Osteoblast (primary cell): ENCODE data around the gene ELL2. TPM values are rescaled to one million over a fixed set of nuclear protein-coding genes. Genes with fewer than 3 reads are reported as not detected.
A peak's percentile ranks its signal among the peaks of the same experiment; 100 is the strongest.

Experiments used
- DNase-seq: peaks from one replicate; pipeline ENCODE4 v3.0.0; 2011; ENCODE audit warnings: low spot score, mixed read lengths; ENCODE audit not compliant: insufficient read length; ENCODE audit errors: missing footprints
- H2AFZ ChIP-seq: 2 replicates; pipeline ENCODE4 v1.6.0; 2011; ENCODE audit warnings: mild to moderate bottlenecking, low read length
- H3K27ac ChIP-seq: 2 replicates; pipeline ENCODE4 v1.5.1; 2011; ENCODE audit warnings: mild to moderate bottlenecking, low read depth, low read length, moderate library complexity
- H3K27me3 ChIP-seq: 2 replicates; pipeline ENCODE4 v1.6.0; 2012; ENCODE audit warnings: mild to moderate bottlenecking, control low read depth, inconsistent platforms, low read length, moderate library complexity; ENCODE audit not compliant: insufficient read depth
- H3K36me3 ChIP-seq: 2 replicates; pipeline ENCODE4 v1.5.1; 2011; ENCODE audit warnings: mild to moderate bottlenecking, low read length, control low read depth, moderate library complexity; ENCODE audit not compliant: insufficient read depth
- H3K4me1 ChIP-seq: 2 replicates; pipeline ENCODE4 v1.5.1; 2011; ENCODE audit warnings: mild to moderate bottlenecking, low read length, control low read depth, moderate library complexity; ENCODE audit not compliant: insufficient read depth
- H3K4me2 ChIP-seq: 2 replicates; pipeline ENCODE4 v1.6.0; 2011; ENCODE audit warnings: mild to moderate bottlenecking, low read length; ENCODE audit not compliant: insufficient read depth
- H3K4me3 ChIP-seq: fragments of 200-600 bp; sonication (generic); 3 replicates; pipeline ENCODE4 v1.5.1; 2012; ENCODE audit warnings: mild to moderate bottlenecking, low read length, inconsistent platforms; ENCODE audit not compliant: insufficient read depth
- H3K79me2 ChIP-seq: 2 replicates; pipeline ENCODE4 v1.6.0; 2012; ENCODE audit warnings: mild to moderate bottlenecking, low read length, control low read depth, inconsistent platforms; ENCODE audit not compliant: insufficient read depth
- H3K9me3 ChIP-seq: 2 replicates; pipeline ENCODE4 v1.5.1; 2011; ENCODE audit warnings: low read depth, low read length, control low read depth
- H4K20me1 ChIP-seq: 2 replicates; pipeline ENCODE4 v1.6.0; 2012; ENCODE audit warnings: mild to moderate bottlenecking, low read length, control low read depth; ENCODE audit not compliant: insufficient read depth
- total RNA-seq: library from RNA; depleted of rRNA; stranded (reverse); fragments of >200 nt; gene quantifications from 2 replicates; pipeline ENCODE4 v1.2.3, GENCODE V29; 2012
- TF ChIP-seq, protein P1 (sequence below): IDR thresholded peaks from 2 replicates; pipeline ENCODE4 v1.5.1; 2011; ENCODE audit warnings: mild to moderate bottlenecking, low read depth, low read length, moderate library complexity; ENCODE audit errors: extremely low read depth

The ELL2 gene
- total RNA-seq: 113 and 123 TPM in 2 replicates

DNA sequence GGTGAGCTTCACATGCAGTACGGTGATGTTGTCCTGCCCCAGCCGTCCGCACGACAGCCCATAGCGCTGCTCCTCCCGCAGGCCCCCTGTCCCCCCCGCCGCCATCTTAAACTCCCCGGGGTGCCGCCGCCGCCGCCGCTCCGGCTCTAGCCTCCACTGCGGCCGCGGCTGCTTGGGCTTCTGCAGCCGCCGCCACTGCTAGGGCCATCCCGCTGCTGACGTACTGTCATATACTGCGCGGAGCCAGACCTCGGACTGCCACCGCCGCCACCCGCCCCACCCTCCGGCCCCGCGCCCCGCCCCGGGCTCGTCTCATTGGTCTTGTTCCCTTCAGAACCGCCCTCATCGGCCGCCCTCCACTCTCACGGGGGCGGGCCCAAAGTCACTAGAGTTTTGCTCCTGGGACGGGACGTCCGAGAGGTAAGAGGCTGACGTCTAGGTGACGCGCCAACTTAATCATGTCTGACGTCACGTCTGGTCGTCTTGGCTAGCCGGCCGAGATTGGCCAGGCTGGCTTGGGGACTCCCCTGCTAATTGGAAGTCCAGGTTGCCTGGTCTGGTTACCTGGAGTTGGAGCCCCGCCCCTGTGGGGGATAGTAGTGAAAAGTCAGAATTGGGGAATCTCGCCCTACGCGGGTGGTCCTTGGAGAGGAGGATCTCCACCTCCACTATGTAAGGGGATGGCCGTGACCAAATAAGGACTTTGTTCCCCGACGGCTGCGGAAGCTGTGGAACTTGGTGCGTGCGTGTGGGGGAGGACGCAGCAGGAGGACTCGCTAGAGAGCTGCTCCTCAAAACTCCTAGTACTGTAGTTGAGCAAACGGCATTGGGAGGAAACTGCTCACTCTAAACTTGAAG lies at the start of gene ELL2:
ELL2 (minus strand) TSS at position 235 of the 858 bp plus-strand sequence; CDS start at position 105, 130 bp downstream.
- peak; percentile 97 for DNase-seq
- H3K79me2 ChIP-seq: peaks cover 47% of the 10 kb centered on the region
- H3K27me3 ChIP-seq: no peaks in the 10 kb centered on the region
- H2AFZ ChIP-seq: peak within 1 kb of the TSS; percentile 58
- no peaks in the 10 kb centered on the region for H3K9me3 ChIP-seq
- peak within 1 kb of the TSS; percentile 94 for H3K4me3 ChIP-seq
- H3K36me3 ChIP-seq: peaks cover 5% of the 10 kb centered on the region
- H4K20me1 ChIP-seq: peaks cover 41% of the 10 kb centered on the region
- peak within 1 kb of the TSS; percentile 96 for H3K27ac ChIP-seq
- TF ChIP-seq, protein P1, sequence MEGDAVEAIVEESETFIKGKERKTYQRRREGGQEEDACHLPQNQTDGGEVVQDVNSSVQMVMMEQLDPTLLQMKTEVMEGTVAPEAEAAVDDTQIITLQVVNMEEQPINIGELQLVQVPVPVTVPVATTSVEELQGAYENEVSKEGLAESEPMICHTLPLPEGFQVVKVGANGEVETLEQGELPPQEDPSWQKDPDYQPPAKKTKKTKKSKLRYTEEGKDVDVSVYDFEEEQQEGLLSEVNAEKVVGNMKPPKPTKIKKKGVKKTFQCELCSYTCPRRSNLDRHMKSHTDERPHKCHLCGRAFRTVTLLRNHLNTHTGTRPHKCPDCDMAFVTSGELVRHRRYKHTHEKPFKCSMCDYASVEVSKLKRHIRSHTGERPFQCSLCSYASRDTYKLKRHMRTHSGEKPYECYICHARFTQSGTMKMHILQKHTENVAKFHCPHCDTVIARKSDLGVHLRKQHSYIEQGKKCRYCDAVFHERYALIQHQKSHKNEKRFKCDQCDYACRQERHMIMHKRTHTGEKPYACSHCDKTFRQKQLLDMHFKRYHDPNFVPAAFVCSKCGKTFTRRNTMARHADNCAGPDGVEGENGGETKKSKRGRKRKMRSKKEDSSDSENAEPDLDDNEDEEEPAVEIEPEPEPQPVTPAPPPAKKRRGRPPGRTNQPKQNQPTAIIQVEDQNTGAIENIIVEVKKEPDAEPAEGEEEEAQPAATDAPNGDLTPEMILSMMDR: no peak
- H3K4me1 ChIP-seq: peaks cover 28% of the 10 kb centered on the region
- peak within 1 kb of the TSS; percentile 93 for H3K4me2 ChIP-seq

DNA sequence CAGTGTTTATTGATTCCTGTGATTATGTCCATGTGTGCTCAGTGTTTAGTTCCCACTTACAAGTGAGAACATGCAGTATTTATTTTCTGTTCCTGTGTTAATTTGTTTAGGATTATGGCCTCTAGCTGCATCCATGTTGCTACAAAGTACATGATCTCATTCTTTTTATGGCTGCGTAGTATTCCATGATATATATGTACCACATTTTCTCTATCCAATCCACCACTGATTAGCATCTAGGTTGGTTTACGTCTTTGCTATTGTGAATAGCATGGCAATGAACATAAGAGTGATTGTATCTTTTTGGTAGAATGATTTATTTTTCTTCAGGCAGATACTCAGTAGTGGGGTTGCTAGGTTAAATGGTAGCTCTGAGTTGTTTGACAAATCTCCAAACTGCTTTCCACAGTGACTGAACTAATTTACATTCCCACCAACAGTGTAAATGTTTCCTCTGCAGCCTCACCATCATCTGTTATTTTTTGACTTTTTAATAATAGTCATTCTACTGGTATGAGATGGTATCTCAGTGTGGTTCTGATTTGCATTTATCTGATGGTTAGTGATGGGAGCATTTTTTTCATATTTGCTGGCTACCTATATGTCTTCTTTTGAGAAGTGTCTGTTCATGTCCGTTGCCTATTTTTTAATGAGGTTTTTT lies 47.5 kb upstream of the ELL2 start:
- H3K4me3 ChIP-seq: no peak overlapping the region
- no peaks in the 10 kb centered on the region for H3K79me2 ChIP-seq
- H3K27ac ChIP-seq: no peak overlapping the region
- H3K4me1 ChIP-seq: no peaks in the 10 kb centered on the region
- TF ChIP-seq, protein P1: no peak
- no peak for DNase-seq
- no peaks in the 10 kb centered on the region for H3K27me3 ChIP-seq
- H4K20me1 ChIP-seq: no peaks in the 10 kb centered on the region
- no peaks in the 10 kb centered on the region for H3K36me3 ChIP-seq
- no peak overlapping the region for H3K4me2 ChIP-seq
- no peak overlapping the region for H2AFZ ChIP-seq
- peaks cover 2% of the 10 kb centered on the region for H3K9me3 ChIP-seq

DNA sequence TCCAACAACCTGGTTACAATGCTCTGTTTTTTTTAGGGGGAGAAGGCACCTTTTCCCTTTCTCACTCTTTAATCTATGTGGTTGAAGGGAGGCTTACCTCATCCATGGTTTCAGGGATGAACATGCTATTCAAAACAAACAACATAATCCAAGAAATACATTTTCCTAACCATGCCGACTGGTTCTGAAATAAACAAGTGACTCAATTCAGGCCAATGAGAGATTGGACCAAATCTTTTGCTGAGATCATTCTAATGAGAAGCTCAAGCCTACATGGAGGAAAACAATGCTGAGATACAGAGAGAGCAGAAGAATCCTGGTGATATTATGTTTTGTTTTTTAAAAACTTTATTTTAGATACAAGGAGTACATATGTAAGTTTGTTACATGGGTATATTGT lies 46.8 kb upstream of the ELL2 start:
- Histone ChIP-seq H3K4me1 (no peaks in the 10 kb centered on the region), H2AFZ (no peak overlapping the region), H3K27me3 (no peaks in the 10 kb centered on the region), H3K36me3 (no peaks in the 10 kb centered on the region), H3K79me2 (no peaks in the 10 kb centered on the region), H3K9me3 (peaks cover 2% of the 10 kb centered on the region), H4K20me1 (no peaks in the 10 kb centered on the region), H3K4me2 (no peak overlapping the region), H3K27ac (no peak overlapping the region), H3K4me3 (no peak overlapping the region)
- DNase-seq: no peak
- TF ChIP-seq, protein P1: no peak

DNA sequence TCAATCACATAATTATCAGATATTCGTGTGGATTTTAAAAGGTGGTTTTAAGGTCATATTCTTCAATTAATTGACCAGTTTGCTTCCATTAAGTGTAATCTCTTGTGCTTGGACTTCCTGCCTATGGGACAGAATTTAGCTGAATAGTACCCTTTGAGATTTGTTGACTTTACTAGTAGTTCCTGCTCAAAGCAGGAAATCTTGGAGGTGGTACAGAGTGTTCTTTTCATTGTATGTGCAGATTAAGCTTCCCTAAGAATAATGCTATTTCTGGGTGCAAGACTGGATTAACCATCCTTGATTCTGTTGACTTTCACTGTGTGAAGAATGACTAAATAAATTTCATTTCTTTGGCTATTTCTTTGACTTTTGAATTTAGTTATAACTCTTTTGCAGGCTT lies 45.4 kb upstream of the ELL2 start:
- Histone ChIP-seq H3K79me2 (no peaks in the 10 kb centered on the region), H2AFZ (no peak overlapping the region), H3K27me3 (no peaks in the 10 kb centered on the region), H3K4me3 (no peak overlapping the region), H3K36me3 (no peaks in the 10 kb centered on the region), H3K27ac (no peak overlapping the region), H3K4me1 (no peaks in the 10 kb centered on the region), H3K9me3 (peaks cover 2% of the 10 kb centered on the region), H3K4me2 (no peak overlapping the region), H4K20me1 (no peaks in the 10 kb centered on the region)
- TF ChIP-seq, protein P1: no peak
- no peak for DNase-seq
